D721Med (cell line): ENCODE measurements around the gene PLA2G7.
A peak's percentile ranks its signal among the peaks of the same experiment; 100 is the strongest.

ENCODE experiments used
- DNase-seq: peaks from one replicate; pipeline ENCODE4 v3.0.0; 2011; ENCODE audit warnings: low spot score; ENCODE audit not compliant: insufficient read length
- FAIRE-seq: peaks from 2 replicates; lab custom pipeline; 2011; peaks lifted over from hg19 to GRCh38; lab: Jason Lieb, UNC
- TF ChIP-seq, protein P1 (sequence below): IDR thresholded peaks from 2 replicates; pipeline ENCODE4 v1.5.1; 2012; ENCODE audit warnings: mild to moderate bottlenecking, control low read depth; ENCODE audit not compliant: insufficient read depth; ENCODE audit errors: missing control alignments

PLA2G7 gene

DNA sequence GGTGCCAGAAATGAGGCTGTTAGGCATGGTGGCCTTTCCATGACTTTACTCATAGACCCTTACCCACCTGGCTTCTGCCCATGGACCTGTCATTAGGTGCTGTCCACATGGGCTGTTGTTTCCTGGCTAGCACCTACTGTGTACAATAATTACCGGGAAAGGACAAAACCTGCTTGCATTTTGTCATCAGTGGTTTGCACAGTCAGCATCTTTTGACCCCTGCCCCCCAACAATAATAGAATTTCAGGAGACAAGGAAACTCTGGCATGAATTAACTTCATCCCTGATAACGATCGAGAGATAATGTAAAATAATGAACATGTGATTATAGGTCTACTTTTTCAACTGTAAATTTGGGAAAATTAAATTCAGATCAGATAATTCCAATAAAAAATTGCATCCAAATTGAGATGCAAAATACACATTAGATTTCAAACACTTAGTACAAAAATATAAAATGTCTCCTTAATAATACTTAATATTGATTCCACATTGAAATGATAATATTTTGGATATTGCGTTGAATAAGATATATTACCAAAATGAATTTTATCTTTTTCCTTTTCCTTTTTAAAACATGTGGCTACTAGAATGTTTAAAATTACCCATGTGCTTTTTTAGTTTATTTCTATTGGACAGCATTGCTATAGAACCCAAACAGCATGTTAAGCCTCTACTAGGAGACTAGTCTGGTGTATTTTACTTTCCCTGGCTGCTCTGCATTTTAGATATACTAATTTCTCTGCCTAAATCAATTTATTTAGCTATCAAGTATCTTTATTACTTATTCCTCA, 24.0 kb upstream of the PLA2G7 start:
- DNase-seq (no peak), FAIRE-seq (no peak)
- TF ChIP-seq, protein P1, sequence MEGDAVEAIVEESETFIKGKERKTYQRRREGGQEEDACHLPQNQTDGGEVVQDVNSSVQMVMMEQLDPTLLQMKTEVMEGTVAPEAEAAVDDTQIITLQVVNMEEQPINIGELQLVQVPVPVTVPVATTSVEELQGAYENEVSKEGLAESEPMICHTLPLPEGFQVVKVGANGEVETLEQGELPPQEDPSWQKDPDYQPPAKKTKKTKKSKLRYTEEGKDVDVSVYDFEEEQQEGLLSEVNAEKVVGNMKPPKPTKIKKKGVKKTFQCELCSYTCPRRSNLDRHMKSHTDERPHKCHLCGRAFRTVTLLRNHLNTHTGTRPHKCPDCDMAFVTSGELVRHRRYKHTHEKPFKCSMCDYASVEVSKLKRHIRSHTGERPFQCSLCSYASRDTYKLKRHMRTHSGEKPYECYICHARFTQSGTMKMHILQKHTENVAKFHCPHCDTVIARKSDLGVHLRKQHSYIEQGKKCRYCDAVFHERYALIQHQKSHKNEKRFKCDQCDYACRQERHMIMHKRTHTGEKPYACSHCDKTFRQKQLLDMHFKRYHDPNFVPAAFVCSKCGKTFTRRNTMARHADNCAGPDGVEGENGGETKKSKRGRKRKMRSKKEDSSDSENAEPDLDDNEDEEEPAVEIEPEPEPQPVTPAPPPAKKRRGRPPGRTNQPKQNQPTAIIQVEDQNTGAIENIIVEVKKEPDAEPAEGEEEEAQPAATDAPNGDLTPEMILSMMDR = no peak

DNA sequence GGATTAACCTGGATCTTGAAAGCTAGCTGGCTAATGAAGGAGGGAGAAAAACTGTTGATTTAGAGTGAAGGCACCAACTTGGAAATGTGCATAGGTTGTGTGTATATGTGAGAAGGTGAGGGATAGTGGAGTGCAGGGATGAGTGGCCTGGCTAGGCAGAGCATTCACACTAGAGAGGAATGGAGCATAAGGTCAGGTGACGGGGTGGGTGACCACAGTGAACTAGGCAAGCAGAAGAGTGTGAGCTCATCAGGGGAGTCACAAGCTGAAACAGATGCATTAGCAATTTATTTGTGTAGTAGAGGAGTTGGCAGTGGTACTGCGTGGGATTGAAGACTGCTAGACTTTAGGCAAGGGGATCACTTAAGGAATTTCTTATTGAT, 22.0 kb upstream of the PLA2G7 start:
- TF ChIP-seq, protein P1 = no peak
- FAIRE-seq (no peak), DNase-seq (no peak)

- DNase-seq (no peak), FAIRE-seq (peak; percentile 35)
- TF ChIP-seq, protein P1 = no peak
Observed at GRCh38 chr6:46756469-46757213, 21.5 kb upstream of the PLA2G7 start.

DNA sequence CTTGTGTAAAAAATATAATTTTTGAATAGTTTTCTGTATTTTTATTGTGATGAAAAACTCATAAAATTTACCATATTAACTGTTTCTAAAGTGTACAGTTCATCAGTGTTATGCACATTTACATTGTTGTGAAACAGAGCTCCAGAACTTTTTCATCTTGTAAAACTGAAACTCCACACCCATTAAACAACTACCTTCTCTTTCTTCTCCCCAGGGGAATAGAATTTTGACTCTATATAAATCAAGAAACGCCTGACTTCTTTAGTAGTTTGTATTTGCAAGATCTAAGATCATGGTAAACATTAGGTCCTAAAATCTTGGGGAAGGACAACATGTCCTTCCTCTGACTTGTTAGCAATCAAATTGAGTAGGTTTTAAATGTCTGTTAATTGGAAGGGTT, 20.7 kb upstream of the PLA2G7 start:
- DNase-seq = no peak
- FAIRE-seq = no peak
- TF ChIP-seq, protein P1 = no peak

DNA sequence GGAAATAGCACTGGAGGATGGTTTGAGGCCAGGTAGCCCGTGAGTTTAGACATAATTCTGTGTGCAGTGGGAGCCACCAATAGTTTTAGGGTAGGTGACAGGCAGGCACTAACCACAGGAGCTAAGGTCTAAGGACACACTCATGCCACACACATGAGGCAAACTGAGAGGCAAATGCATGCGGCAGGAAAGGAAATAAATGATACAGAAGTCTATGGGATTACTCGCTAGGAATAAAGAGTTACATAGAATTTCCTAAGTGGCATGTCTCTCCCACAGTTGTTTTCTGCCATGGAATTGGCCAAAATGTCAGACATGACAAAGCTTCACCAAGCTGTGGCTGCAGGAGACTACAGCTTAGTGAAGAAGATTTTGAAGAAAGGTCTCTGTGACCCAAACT, 16.5 kb upstream of the PLA2G7 start:
- DNase-seq = no peak
- TF ChIP-seq, protein P1 = no peak
- FAIRE-seq = no peak

GRCh38 chr6:46749731-46750130, 14.6 kb upstream of the PLA2G7 start:
- DNase-seq (no peak), FAIRE-seq (no peak)
- TF ChIP-seq, protein P1 = no peak
